ENCODE results near the gene KRT26. TPM values are rescaled to one million over a fixed set of nuclear protein-coding genes. Genes with fewer than 3 reads are reported as not detected.

Gene KRT26
- total and polyA plus RNA-seq, 8 donors: not detected

DNA sequence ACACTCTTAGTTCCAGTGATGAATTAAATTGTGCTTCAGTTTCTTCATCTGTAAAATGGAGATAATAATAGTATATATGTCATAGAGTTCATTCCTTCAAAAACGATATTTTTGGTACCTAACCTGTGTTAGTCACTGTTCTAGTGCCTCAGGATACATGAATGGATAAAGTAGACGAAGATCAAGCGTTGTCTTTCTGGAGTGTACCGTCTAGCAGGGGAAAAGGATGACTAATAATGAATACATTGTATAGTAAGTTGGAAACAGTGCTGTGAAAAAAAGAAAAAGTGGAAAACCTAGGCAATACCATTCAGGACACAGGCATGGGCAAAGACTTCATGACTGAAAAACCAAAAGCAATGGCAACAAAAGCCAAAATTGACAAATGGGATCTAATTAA lies 41.8 kb upstream of the KRT26 start:
- intact Hi-C loops (cut with DNase I): no loop called here
- DNase-seq: no peak
- Histone ChIP-seq H3K9me3 (no peaks in the 10 kb centered on the region), H3K4me3 (no peak overlapping the region), H3K27me3 (peaks cover 4 to 46% of the 10 kb centered on the region in 2 donors), H3K36me3 (peaks cover 0 to 11% of the 10 kb centered on the region in 2 donors), H3K27ac (no peak overlapping the region), H3K4me1 (peaks cover 0 to 4% of the 10 kb centered on the region in 2 donors)
- no peak for ATAC-seq
- TF ChIP-seq CTCF (IDR thresholded peaks at IDR 0.05): no peak

DNA sequence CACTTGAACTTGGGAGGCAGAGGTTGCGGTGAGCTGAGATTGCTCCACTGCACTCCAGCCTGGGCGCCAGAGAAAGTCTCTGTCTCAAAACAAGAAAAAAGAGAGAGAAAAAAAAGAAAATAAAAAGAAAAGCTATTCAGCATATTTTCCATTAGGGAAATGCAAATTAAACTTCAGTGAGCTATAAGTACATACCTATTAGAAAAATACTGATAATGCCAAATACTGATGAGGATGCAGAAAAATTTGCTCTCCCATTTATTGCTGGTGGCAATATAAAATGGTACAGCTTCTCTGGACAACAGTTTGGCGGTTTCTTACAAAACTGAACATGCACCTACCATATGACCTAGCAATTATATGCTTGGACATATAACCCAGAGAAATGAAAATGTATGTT lies 40.6 kb upstream of the KRT26 start:
- intact Hi-C loops (cut with DNase I): no loop called here
- H3K36me3 ChIP-seq: peaks cover 0 to 9% of the 10 kb centered on the region in 2 donors
- peaks cover 10 to 58% of the 10 kb centered on the region in 2 donors for H3K27me3 ChIP-seq
- ATAC-seq (no peak), DNase-seq (no peak)
- no peaks in the 10 kb centered on the region for H3K9me3 ChIP-seq
- H3K4me3 ChIP-seq: no peak overlapping the region
- H3K4me1 ChIP-seq: no peaks in the 10 kb centered on the region
- TF ChIP-seq CTCF (IDR thresholded peaks at IDR 0.05): no peak
- no peak overlapping the region for H3K27ac ChIP-seq

GRCh38 chr17:40810494-40810893 lies 38.5 kb upstream of the KRT26 start:
- Histone ChIP-seq H3K27me3 (peaks cover 10 to 79% of the 10 kb centered on the region in 2 donors), H3K27ac (no peak overlapping the region), H3K36me3 (no peaks in the 10 kb centered on the region), H3K4me3 (no peak overlapping the region), H3K9me3 (no peaks in the 10 kb centered on the region), H3K4me1 (no peaks in the 10 kb centered on the region)
- TF ChIP-seq CTCF (IDR thresholded peaks at IDR 0.05): no peak
- no peak for ATAC-seq
- intact Hi-C loops (cut with DNase I): no loop called here
- DNase-seq: no peak

DNA sequence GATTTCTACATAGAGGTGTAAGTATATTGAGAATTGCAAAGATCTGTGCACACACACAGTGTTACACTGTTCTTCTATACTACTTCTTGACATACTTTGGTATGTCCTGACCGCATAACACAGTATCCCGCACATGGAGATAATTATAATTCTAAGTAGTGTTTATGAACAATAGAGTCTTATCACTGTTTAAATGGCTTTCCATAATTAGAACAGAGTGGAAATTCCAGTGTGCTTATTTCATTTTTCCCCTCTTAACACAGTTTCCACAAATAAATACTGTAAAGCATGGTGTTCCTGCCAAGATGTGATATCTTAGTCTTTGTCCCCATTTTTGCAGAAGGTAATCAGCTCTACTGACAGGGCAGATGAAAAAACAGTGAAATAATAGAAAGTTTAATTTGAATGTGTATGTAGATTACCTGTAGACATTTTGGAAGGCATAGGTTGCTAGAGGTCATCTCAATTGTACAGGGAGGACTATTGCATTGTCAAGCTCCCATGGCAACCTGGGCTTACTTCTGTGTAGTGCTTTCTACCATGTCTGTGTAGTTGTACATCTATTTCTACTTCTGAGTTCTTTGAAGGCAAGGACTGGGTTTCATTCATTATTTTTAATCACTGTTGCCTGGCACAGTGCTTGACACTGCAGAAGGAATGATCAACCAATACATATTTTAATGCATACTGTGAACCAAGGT lies 37.9 kb upstream of the KRT26 start:
- TF ChIP-seq CTCF (IDR thresholded peaks at IDR 0.05): no peak
- H3K27me3 ChIP-seq: peaks cover 10 to 86% of the 10 kb centered on the region in 2 donors
- intact Hi-C loops (cut with DNase I): loop anchor here in 1 of 2 donors (10.0 kb wide), 1 partner anchor 855 kb away; no protein-coding TSS in a partner anchor
- H3K27ac ChIP-seq: no peak overlapping the region
- no peaks in the 10 kb centered on the region for H3K9me3 ChIP-seq
- H3K4me1 ChIP-seq: no peaks in the 10 kb centered on the region
- H3K36me3 ChIP-seq: no peaks in the 10 kb centered on the region
- H3K4me3 ChIP-seq: no peak overlapping the region
- DNase-seq (no peak), ATAC-seq (peak; percentile 32)

DNA sequence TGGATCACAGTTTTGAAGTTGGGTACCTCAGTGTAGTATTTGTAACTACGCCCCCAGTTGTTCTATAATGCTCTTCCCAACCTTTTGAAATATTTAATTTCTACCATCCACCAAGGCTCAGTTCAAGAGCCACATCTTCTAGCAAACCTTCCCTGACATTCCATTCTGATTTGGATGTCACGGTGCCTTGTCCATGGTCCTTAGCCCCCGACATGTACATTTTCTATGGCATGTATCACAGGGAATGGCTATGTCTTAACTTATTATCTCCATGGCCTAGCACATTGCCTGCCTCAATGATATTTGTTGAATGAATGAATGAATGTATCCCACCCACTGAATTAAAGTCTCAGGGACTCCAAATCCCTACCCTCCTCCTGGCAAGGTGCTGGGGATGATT lies 34.1 kb upstream of the KRT26 start:
- peaks cover 12 to 83% of the 10 kb centered on the region in 2 donors for H3K27me3 ChIP-seq
- H3K36me3 ChIP-seq: no peaks in the 10 kb centered on the region
- H3K4me1 ChIP-seq: no peaks in the 10 kb centered on the region
- no peak overlapping the region for H3K4me3 ChIP-seq
- DNase-seq: no peak
- no peaks in the 10 kb centered on the region for H3K9me3 ChIP-seq
- intact Hi-C loops (cut with DNase I): loop anchor here in 1 of 2 donors (10.0 kb wide), 1 partner anchor 859 kb away; no protein-coding TSS in a partner anchor
- H3K27ac ChIP-seq: no peak overlapping the region
- no peak for ATAC-seq
- TF ChIP-seq CTCF (IDR thresholded peaks at IDR 0.05): no peak

Measured in left lung (tissue), 10 donors.